Stimulated activated CD4-positive, alpha-beta T cell treated with anti-CD3 and anti-CD28 coated beads, Interleukin-1b, Interleukin-23, amount 100 ng/mL, for 24 hours (primary cell): ENCODE results near the gene RSL24D1.
"Not testable (repeated sequence)": the region's sequence is repeated elsewhere in the genome, so short reads cannot be mapped to it uniquely, and the experiment has no call there.

Experiments
- DNase-seq, 4 experiments: peaks; one replicate each; pipeline ENCODE4 v3.0.0-alpha.2; 2020; ENCODE audit warnings: low read depth in 4 of 4, low spot score in 1 of 4

RSL24D1 gene

GRCh38 chr15:55218056-55218455 lies 21.3 kb upstream of the RSL24D1 start:
- DNase-seq: no peak

DNA sequence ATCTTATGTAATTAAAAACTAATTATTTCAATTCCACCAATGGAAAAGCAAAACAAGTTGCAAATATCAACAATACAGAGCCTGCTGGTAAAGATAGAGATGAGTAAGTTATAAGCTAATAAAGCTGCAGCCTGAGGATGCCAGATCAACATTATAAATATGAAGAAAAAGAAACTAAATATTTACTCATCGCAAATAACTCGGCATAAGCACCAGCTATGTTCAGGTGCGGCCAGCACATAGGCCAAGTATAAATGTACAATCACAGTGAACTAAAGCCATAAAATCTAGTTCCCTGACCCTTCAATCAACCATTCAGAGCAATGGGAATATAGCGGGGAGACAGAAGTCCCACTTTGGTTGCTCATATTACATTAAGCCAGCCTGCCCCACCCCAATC lies 7.7 kb upstream of the RSL24D1 start:
- no peak for DNase-seq

- DNase-seq: no peak
Observed at GRCh38 chr15:55202206-55202605, 5.5 kb upstream of the RSL24D1 start.

- DNase-seq: no peak
Observed at GRCh38 chr15:55198706-55199105, 2.0 kb upstream of the RSL24D1 start.

DNA sequence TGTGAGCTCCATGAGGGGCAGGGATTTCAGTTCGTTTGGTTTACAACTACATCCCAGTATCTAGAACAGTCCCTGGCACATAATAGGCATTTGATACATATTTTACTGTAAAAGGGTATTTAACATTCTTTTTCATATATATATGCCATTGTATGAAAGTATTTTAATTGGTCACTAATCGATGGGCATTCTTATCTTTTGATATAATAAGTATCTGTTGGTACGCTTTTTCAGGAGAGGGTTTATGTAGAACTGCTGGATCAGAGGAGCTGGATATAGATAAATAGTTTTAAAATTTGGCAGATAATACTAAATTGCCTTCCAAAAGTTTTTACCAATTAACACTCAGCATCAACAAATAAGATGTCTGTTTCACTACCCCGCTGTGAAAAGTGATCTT lies 978 bp upstream of the RSL24D1 start:
- no peak for DNase-seq

- no peak for DNase-seq
Observed at GRCh38 chr15:55197362-55197705, 593 bp upstream of the RSL24D1 start.

DNA sequence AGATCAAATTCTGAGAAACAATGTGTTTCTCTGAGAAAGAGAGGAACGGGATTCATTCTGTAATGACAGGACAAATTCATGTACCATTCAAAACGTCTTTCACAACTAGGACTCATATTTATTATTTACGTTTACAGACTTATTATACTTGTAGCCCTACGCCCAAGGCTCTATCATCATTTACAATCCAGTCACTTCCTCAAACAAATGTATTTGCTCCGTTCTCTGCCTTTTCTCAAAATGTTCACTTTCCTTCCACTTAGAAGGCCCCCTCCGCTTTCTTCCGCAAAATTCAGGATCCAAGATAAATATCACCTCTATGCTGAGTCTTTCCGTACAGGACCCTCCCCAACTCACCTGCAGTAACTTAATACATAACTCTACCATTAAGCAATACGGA lies 745 bp downstream of the RSL24D1 start:
- no peak for DNase-seq

GRCh38 chr15:55194256-55194655 lies 2.5 kb downstream of the RSL24D1 start:
- no peak for DNase-seq

DNA sequence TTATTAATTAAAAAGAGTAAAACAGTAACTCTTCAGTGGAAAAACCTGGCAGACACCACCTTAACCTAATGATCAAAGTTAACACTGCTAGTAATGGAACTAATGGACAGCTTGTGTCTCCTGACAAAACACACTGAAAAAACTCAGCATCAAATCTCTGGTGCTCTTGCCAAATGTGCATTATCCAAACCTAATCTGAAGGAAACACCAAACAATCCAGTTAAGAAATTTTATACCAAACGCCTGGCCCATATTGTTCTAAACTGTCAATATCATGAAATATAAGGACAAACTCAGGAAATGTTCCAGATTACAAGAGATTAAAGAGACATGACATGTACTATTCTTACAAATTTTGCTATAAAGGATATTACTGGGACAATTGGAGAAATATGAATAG lies 10.4 kb downstream of the RSL24D1 start:
- no peak for DNase-seq

DNA sequence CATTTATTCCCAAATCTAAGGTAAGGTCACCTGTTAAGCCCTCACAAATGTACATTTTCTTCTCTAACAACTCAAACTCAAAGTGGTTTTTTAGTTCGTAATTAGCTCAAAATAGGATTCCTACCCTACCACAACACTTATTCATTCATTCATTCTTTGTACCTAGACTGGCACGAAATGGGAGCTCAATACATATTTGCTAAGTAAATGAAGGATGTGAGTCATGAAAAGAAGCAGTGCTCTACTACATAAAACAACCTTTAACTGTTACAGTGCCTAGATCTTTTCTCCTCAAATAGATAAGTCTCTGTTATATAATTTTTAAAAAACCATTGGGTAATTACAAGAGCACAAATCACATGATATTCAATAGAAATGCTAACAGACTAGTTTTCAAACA lies 13.1 kb downstream of the RSL24D1 start:
- DNase-seq: no peak

GRCh38 chr15:55179141-55179540 lies 17.6 kb downstream of the RSL24D1 start:
- no peak for DNase-seq

GRCh38 chr15:55170361-55170760 lies 26.4 kb downstream of the RSL24D1 start:
- DNase-seq: no peak

DNA sequence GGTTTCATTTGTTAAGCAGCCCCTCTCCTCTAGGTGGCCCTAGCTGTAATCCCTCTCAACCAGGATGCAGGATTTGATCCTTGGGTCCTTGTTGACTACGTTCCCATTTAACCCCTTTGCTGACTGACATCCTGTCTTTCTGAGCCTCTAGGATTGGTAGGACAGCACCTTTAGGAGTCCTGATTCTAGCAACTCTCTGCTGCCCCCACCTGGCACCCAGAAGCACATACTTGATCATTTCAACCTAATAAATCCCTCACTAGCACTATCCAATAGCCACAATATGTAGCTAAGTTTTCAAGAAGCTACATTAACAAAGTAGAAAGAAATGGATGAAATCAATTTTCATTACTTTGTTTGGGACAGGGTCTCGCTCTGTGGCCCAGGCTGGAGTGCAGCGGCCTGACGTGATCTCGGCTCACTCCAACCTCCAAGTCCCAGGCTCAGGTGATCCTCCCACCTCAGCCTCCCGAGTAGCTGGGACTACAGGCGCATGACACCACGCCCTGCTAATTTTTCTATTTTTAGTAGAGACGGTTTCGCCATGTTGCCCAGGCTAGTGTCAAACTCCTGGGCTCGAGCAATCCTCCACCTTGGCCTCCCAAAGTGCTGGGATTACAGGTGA lies 28.3 kb downstream of the RSL24D1 start:
- DNase-seq: peak; percentile 8 to 28 (median 22)

DNA sequence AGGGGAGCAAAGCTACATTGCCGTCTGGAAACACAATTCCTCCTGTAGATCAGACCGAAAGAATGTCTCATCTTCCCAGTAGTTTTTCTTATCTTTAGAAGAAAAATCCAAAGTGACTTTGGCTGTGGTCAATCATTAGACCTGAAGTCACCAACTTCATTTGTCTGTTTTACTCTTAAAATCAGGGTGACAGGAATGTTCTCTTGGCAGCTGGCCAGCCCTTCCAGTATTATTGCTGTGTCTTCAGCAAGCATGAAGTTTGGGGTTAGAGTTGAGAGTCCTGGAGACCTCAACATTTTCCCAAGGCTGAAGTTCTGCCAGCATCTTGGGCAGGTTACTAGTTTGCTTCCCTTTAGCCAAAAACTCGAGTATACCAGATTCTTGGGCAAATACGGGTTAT lies 32.5 kb downstream of the RSL24D1 start:
- DNase-seq: no peak

DNA sequence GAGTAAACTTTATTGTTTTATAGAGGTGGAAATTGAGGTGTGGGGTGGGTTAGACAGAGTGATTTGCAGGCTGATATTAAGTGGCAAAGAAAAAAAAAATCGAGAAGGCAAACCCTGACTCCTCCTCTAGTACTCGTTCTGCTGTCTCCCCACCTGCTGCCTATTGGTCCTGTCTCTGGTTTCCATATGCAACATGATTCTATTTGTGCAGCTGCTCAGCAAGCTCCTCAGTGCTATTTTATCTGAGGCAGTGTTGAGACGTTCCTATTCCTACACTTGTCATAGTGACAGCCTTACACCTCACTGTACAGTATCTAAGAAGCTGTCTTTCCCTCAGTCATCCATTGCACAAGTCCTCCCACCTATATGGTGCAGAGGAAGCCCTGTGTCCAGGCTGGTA lies 45.1 kb downstream of the RSL24D1 start:
- DNase-seq: no peak

GRCh38 chr15:55143132-55143531 lies 53.6 kb downstream of the RSL24D1 start:
- DNase-seq: not testable (repeated sequence)

DNA sequence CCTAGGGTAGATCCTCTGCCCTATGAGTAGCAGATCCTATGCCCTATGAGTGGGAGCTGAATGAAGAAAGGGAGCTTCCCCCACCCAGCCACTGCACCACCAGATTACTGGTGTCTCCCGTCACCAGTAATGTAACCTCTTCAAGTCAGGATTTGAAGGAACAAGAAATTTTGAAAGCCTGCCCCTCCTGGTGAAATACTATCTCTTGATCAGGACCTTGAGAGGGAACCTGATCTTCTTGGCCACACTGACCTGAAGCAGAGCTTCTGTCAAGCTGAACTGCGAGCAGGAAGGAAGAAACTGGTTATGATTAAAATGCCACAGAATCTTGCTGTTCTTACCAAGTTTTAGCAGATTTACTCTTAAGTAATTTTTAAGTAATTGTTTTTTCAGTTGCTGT lies 62.8 kb downstream of the RSL24D1 start:
- no peak for DNase-seq

- DNase-seq: no peak
Observed at GRCh38 chr15:55132672-55133071, 64.1 kb downstream of the RSL24D1 start.
